ENCODE results near the gene GALNT9. TPM values are rescaled to one million over a fixed set of nuclear protein-coding genes. Genes with fewer than 3 reads are reported as not detected.

Gene GALNT9
- polyA plus RNA-seq, 1 experiment, result not detected

DNA sequence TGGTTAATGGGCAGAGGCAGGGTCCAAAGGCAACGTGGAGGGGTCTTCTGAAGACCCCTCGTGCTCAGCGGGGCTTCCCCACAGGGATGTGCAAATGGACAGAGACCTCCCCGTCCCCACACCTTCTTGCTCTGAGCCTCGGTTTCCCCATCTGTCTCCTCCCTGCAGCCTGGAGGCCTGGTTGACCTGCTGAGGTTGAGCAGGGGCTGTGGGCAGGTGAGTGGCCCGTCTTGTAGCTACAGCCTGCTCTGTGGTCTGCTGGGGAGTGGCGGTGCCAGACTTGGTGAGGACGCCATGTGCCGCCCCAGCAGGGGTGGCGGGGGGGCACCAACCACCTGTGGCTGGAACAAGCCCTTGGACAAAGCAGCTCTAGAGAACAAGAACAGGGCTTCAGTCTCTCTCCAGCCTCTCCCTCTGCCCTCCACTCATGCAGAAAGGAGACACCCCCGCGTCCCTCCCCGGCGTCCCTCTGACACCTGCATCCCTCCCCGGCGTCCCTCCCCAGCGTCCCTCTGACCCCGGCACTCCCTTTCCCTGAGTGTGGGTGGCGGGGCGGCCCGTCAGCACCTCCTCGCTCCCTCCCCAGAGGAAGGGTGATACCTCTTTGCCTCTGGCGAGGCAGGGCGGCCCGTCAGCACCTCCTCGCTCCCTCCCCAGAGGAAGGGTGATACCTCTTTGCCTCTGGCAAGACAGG is 101.5 kb downstream of the GALNT9 start:
- H3K27me3 ChIP-seq (ENCODE audit: control insufficient read depth, insufficient read depth, low read length), result peaks cover 7% of the 10 kb centered on the region
- ChIA-PET CTCF (no interaction called here), POLR2A (no interaction called here)
- no peaks in the 10 kb centered on the region for H3K36me3 ChIP-seq (ENCODE audit: control insufficient read depth, insufficient read depth, low read length)
- no peak overlapping the region for H3K4me3 ChIP-seq (ENCODE audit: low read depth, low read length)
- TF ChIP-seq, protein P1, sequence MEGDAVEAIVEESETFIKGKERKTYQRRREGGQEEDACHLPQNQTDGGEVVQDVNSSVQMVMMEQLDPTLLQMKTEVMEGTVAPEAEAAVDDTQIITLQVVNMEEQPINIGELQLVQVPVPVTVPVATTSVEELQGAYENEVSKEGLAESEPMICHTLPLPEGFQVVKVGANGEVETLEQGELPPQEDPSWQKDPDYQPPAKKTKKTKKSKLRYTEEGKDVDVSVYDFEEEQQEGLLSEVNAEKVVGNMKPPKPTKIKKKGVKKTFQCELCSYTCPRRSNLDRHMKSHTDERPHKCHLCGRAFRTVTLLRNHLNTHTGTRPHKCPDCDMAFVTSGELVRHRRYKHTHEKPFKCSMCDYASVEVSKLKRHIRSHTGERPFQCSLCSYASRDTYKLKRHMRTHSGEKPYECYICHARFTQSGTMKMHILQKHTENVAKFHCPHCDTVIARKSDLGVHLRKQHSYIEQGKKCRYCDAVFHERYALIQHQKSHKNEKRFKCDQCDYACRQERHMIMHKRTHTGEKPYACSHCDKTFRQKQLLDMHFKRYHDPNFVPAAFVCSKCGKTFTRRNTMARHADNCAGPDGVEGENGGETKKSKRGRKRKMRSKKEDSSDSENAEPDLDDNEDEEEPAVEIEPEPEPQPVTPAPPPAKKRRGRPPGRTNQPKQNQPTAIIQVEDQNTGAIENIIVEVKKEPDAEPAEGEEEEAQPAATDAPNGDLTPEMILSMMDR (IDR thresholded peaks at IDR 0.05; ENCODE audit: insufficient read depth, low read depth, low read length), result no peak
- no peak for DNase-seq (ENCODE audit: low read depth)

DNA sequence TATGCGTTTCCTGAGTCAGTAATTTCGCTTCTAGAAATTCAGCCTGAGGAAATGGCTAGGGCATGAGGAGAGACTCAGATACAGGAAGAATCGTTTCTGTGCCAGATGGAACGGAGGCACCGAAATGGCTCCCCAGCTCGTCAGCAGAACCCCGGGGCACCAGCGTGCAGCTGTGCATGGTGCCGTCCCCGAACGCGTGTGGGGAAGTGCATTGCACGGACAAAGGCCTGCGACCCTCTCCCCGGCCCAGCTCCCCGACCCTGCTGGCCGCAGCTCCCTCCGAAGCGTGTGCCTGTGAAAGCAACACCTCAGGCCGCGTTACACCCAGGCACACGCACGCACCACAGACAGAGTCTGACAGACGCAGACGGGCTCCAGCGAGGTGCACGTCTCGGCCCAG is 102.3 kb downstream of the GALNT9 start:
- Histone ChIP-seq H3K27me3 (ENCODE audit: control insufficient read depth, insufficient read depth, low read length) (peaks cover 7% of the 10 kb centered on the region), H3K4me3 (ENCODE audit: low read depth, low read length) (no peak overlapping the region), H3K36me3 (ENCODE audit: control insufficient read depth, insufficient read depth, low read length) (no peaks in the 10 kb centered on the region)
- TF ChIP-seq, protein P1 (IDR thresholded peaks at IDR 0.05; ENCODE audit: insufficient read depth, low read depth, low read length), result no peak
- ChIA-PET CTCF (no interaction called here), POLR2A (no interaction called here)
- DNase-seq (ENCODE audit: low read depth), result no peak

DNA sequence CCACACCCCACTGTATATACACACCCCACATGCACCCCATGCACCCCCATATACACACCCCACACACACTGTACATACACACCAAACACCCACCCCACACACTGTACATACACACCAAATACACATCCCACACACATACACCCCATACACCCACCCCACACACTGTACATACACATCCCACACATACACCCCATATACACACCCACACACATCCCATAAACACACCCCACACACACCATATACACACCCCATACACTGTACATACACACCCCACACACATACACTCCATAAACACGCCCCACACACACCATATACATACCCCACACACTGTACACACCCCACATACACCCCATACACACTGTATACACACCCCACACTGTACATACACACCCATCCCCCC is 102.8 kb downstream of the GALNT9 start:
- ChIA-PET CTCF (no interaction called here), POLR2A (no interaction called here)
- Histone ChIP-seq H3K27me3 (ENCODE audit: control insufficient read depth, insufficient read depth, low read length) (peaks cover 7% of the 10 kb centered on the region), H3K4me3 (ENCODE audit: low read depth, low read length) (no peak overlapping the region), H3K36me3 (ENCODE audit: control insufficient read depth, insufficient read depth, low read length) (no peaks in the 10 kb centered on the region)
- TF ChIP-seq, protein P1 (IDR thresholded peaks at IDR 0.05; ENCODE audit: insufficient read depth, low read depth, low read length), result no peak
- DNase-seq (ENCODE audit: low read depth), result no peak

DNA sequence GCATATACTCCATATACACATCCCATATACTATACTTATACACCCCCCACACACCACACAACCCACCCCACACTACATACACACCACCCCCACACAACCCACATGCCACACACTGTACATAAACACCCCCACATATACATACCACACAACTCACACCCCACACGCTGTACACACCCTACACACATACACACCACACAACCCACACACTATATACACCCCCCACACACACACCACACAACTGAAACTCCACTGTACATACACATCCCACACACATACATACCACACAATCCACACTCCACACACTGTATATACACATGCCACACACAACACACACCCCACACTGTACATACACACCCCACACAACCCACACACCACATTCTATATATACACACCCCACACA is 104.2 kb downstream of the GALNT9 start:
- H3K27me3 ChIP-seq (ENCODE audit: control insufficient read depth, insufficient read depth, low read length), result peaks cover 7% of the 10 kb centered on the region
- ChIA-PET POLR2A (no interaction called here), CTCF (no interaction called here)
- no peak for DNase-seq (ENCODE audit: low read depth)
- no peak overlapping the region for H3K4me3 ChIP-seq (ENCODE audit: low read depth, low read length)
- H3K36me3 ChIP-seq (ENCODE audit: control insufficient read depth, insufficient read depth, low read length), result no peaks in the 10 kb centered on the region
- TF ChIP-seq, protein P1 (IDR thresholded peaks at IDR 0.05; ENCODE audit: insufficient read depth, low read depth, low read length), result no peak

DNA sequence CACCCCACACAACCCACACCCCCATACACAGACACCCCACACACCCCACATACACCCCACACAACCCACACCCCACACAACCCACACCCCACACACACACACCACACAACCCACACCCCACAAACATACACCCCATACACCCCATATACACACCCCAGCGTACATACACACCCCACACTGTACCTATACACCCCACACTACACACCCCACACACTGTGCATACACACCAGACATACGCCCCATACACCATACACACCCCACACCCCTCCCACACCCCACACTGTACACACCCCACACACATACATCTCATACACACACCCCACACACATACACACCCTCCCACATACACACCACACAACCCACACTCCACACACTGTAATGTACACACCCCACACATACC is 104.9 kb downstream of the GALNT9 start:
- ChIA-PET CTCF (no interaction called here), POLR2A (no interaction called here)
- no peaks in the 10 kb centered on the region for H3K36me3 ChIP-seq (ENCODE audit: control insufficient read depth, insufficient read depth, low read length)
- no peak for DNase-seq (ENCODE audit: low read depth)
- TF ChIP-seq, protein P1 (IDR thresholded peaks at IDR 0.05; ENCODE audit: insufficient read depth, low read depth, low read length), result no peak
- no peak overlapping the region for H3K4me3 ChIP-seq (ENCODE audit: low read depth, low read length)
- H3K27me3 ChIP-seq (ENCODE audit: control insufficient read depth, insufficient read depth, low read length), result peaks cover 7% of the 10 kb centered on the region

All from BJ (cell line).